H1 (cell line): ENCODE data around the gene TCF7L1. TPM values are rescaled to one million over a fixed set of nuclear protein-coding genes. Genes with fewer than 3 reads are reported as not detected.

Experiments used
- CTCF ChIA-PET: fragments of 300-600 bp; sonication (Branson Sonifier 250); formaldehyde crosslinking; loops from one replicate; lab custom pipeline; 2021; ENCODE audit not compliant: partially characterized antibody; lab: Charles Lee
- POLR2A ChIA-PET: fragments of 300-600 bp; sonication (Branson Sonifier 250); formaldehyde crosslinking; loops from one replicate; lab custom pipeline; 2021; ENCODE audit warnings: inconsistent platforms; ENCODE audit not compliant: partially characterized antibody; lab: Charles Lee
- DNase-seq, 2 experiments: peaks; one replicate each; pipeline versions ENCODE4 v3.0.0 to v3.0.0-alpha.2; 2010 to 2022; ENCODE audit warnings: low spot score in 2 of 2, low read depth in 1 of 2, mixed read lengths in 1 of 2
- FAIRE-seq: peaks from 2 replicates; lab custom pipeline; 2011; peaks lifted over from hg19 to GRCh38; lab: Jason Lieb, UNC
- H2AFZ ChIP-seq: 2 replicates; pipeline ENCODE4 v1.8.1; 2012; ENCODE audit warnings: low read length, inconsistent platforms
- H2AK5ac ChIP-seq: 2 replicates; pipeline ENCODE4 v1.6.1; 2013; ENCODE audit warnings: low read depth, low read length
- H2BK120ac ChIP-seq: replicated peaks from 2 replicates; pipeline ENCODE3; 2013; ENCODE audit warnings: low read depth, low read length, inconsistent platforms
- H2BK12ac ChIP-seq: 2 replicates; pipeline ENCODE4 v1.6.1; 2013; ENCODE audit warnings: low read depth, low read length
- H2BK15ac ChIP-seq: 2 replicates; pipeline ENCODE4 v1.6.1; 2013; ENCODE audit warnings: low read length
- H2BK20ac ChIP-seq: 2 replicates; pipeline ENCODE4 v1.6.1; 2013; ENCODE audit warnings: low read length
- H2BK5ac ChIP-seq: 2 replicates; pipeline ENCODE4 v1.6.1; 2013; ENCODE audit warnings: low read depth, low read length
- H3K14ac ChIP-seq: 2 replicates; pipeline ENCODE4 v1.6.1; 2013; ENCODE audit warnings: inconsistent platforms; ENCODE audit not compliant: insufficient read length
- H3K18ac ChIP-seq: 2 replicates; pipeline ENCODE4 v1.6.1; 2013; ENCODE audit warnings: low read length; ENCODE audit errors: extremely low read depth
- H3K23ac ChIP-seq: 2 replicates; pipeline ENCODE4 v1.6.1; 2013; ENCODE audit warnings: inconsistent platforms; ENCODE audit not compliant: insufficient read length
- H3K23me2 ChIP-seq: 2 replicates; pipeline ENCODE4 v1.6.1; 2013; ENCODE audit warnings: low read depth, low read length
- H3K27ac ChIP-seq: 2 replicates; pipeline ENCODE4 v1.6.1; 2011; ENCODE audit warnings: low read depth, low read length, inconsistent platforms
- H3K27me3 ChIP-seq, 4 experiments: replicated peaks in 1 of 4; 1 replicate in 1 of 4; 2 replicates in 3 of 4; pipeline versions ENCODE4 v1.6.1 to v1.8.1; 2011 to 2013; ENCODE audit warnings: low read length in 3 of 4, mild to moderate bottlenecking in 3 of 4, inconsistent platforms in 2 of 4, mixed read lengths in 2 of 4, moderate library complexity in 1 of 4; ENCODE audit not compliant: control insufficient read depth in 3 of 4, insufficient read depth in 3 of 4; ENCODE audit errors: extremely low read depth in 1 of 4
- H3K36me3 ChIP-seq, 4 experiments: 2 replicates each; pipeline versions ENCODE4 v1.6.1 to v1.8.1; 2011 to 2013; ENCODE audit warnings: mild to moderate bottlenecking in 4 of 4, low read length in 3 of 4, moderate library complexity in 2 of 4, control low read depth in 1 of 4, inconsistent platforms in 1 of 4; ENCODE audit not compliant: insufficient read depth in 4 of 4, control insufficient read depth in 2 of 4
- H3K4ac ChIP-seq: replicated peaks from 2 replicates; pipeline ENCODE3; 2013; ENCODE audit warnings: low read length, low read depth, mixed read lengths, inconsistent platforms; ENCODE audit not compliant: insufficient read length
- H3K4me1 ChIP-seq, 4 experiments: replicated peaks in 1 of 4; 1 replicate in 1 of 4; 2 replicates in 3 of 4; pipeline versions ENCODE4 v1.6.1 to v1.8.1; 2011 to 2013; ENCODE audit warnings: low read length in 3 of 4, inconsistent platforms in 2 of 4, mixed read lengths in 1 of 4; ENCODE audit not compliant: insufficient read depth in 4 of 4, control insufficient read depth in 3 of 4
- H3K4me2 ChIP-seq, 2 experiments: 2 replicates each; pipeline versions ENCODE4 v1.6.1 to v1.8.1; 2011 to 2013; ENCODE audit warnings: low read depth in 2 of 2, low read length in 2 of 2, control low read depth in 1 of 2, inconsistent platforms in 1 of 2, mild to moderate bottlenecking in 1 of 2; ENCODE audit not compliant: insufficient read depth in 1 of 2
- H3K4me3 ChIP-seq, 4 experiments: fragments of 200-600, 300-600 bp in 1 of 4; sonication (generic), shearing (Covaris generic), sonication (Bioruptor Twin) in 1 of 4; 2 replicates each; pipeline versions ENCODE4 v1.5.1 to v1.8.1; 2011 to 2016; ENCODE audit warnings: low read length in 4 of 4, low read depth in 3 of 4, control low read depth in 2 of 4, inconsistent platforms in 2 of 4, mild to moderate bottlenecking in 2 of 4, mixed read lengths in 1 of 4, moderate library complexity in 1 of 4; ENCODE audit not compliant: insufficient read depth in 2 of 4; ENCODE audit errors: extremely low read depth in 1 of 4
- H3K56ac ChIP-seq: replicated peaks from 2 replicates; pipeline ENCODE3; 2013; ENCODE audit warnings: low read depth, mild to moderate bottlenecking, mixed read lengths, low read length, inconsistent platforms; ENCODE audit not compliant: insufficient read length
- H3K79me1 ChIP-seq: 2 replicates; pipeline ENCODE4 v1.6.1; 2013; ENCODE audit warnings: low read depth, low read length, control low read depth
- H3K79me2 ChIP-seq, 2 experiments: 2 replicates each; pipeline versions ENCODE4 v1.6.1 to v1.8.1; 2012 to 2013; ENCODE audit warnings: low read length in 2 of 2, mild to moderate bottlenecking in 2 of 2, inconsistent platforms in 1 of 2; ENCODE audit not compliant: insufficient read depth in 2 of 2, control insufficient read depth in 1 of 2
- H3K9ac ChIP-seq, 4 experiments: replicated peaks in 1 of 4; 1 replicate in 1 of 4; 2 replicates in 3 of 4; pipeline versions ENCODE4 v1.6.1 to v1.8.1; 2011 to 2013; ENCODE audit warnings: low read depth in 3 of 4, low read length in 3 of 4, control low read depth in 2 of 4, mild to moderate bottlenecking in 2 of 4, moderate library complexity in 2 of 4, inconsistent platforms in 1 of 4; ENCODE audit errors: extremely low read depth in 1 of 4
- H3K9me3 ChIP-seq, 2 experiments: 2 replicates each; pipeline versions ENCODE4 v1.6.1 to v1.8.1; 2012 to 2013; ENCODE audit warnings: mild to moderate bottlenecking in 2 of 2, moderate library complexity in 2 of 2, control low read depth in 1 of 2, inconsistent platforms in 1 of 2, low read depth in 1 of 2, low read length in 1 of 2, mixed read lengths in 1 of 2; ENCODE audit not compliant: insufficient read depth in 2 of 2
- H4K20me1 ChIP-seq, 2 experiments: replicated peaks in 1 of 2; 2 replicates each; pipeline versions ENCODE3 to v1.8.1; 2011 to 2013; ENCODE audit warnings: inconsistent platforms in 2 of 2, low read length in 2 of 2, mild to moderate bottlenecking in 1 of 2; ENCODE audit not compliant: insufficient read depth in 2 of 2, control insufficient read depth in 1 of 2
- H4K5ac ChIP-seq: 2 replicates; pipeline ENCODE4 v1.6.1; 2013; ENCODE audit warnings: low read length, low read depth, mixed read lengths, inconsistent platforms; ENCODE audit not compliant: insufficient read length
- H4K8ac ChIP-seq: 2 replicates; pipeline ENCODE4 v1.8.0; 2013; ENCODE audit warnings: mild to moderate bottlenecking, moderate library complexity, low read length, inconsistent platforms; ENCODE audit not compliant: insufficient read depth; ENCODE audit errors: extremely low read depth
- H4K91ac ChIP-seq: replicated peaks from 2 replicates; pipeline ENCODE3; 2013; ENCODE audit warnings: low read length, mixed read lengths, inconsistent platforms; ENCODE audit not compliant: insufficient read length
- ASH2L ChIP-seq: fragments of 200-600, 300-600 bp; sonication (generic); IDR thresholded peaks from one replicate; pipeline ENCODE4 v1.7.1; 2017; ENCODE audit warnings: low read length
- BACH1 ChIP-seq: IDR thresholded peaks from 2 replicates; pipeline ENCODE4 v1.6.1; 2012; ENCODE audit warnings: low read length, improper control_type of control experiment
- NANOG ChIP-seq: IDR thresholded peaks from 2 replicates; pipeline ENCODE4 v1.6.1; 2011; ENCODE audit warnings: low read length, low read depth, mild to moderate bottlenecking, inconsistent platforms; ENCODE audit not compliant: insufficient read depth, poor library complexity, severe bottlenecking
- SRF ChIP-seq: IDR thresholded peaks from 2 replicates; pipeline ENCODE4 v1.6.1; 2011; ENCODE audit warnings: mild to moderate bottlenecking, low read depth, low read length, moderate library complexity
- TAF7 ChIP-seq: optimal IDR thresholded peaks from 2 replicates; pipeline ENCODE3; 2011; ENCODE audit warnings: low read depth, mild to moderate bottlenecking, inconsistent platforms, low read length, moderate library complexity, borderline replicate concordance
- WGBS, 2 experiments: shearing (Covaris generic) in 1 of 2; methylation state at CpG; one replicate each; pipeline versions ENCODE4 v1.1.6 to v1.1.7; 2013 to 2015; ENCODE audit warnings: low lambda C conversion rate in 2 of 2, mixed read lengths in 2 of 2, inconsistent platforms in 1 of 2, low coverage in 1 of 2, missing lambda C conversion rate in 1 of 2; ENCODE audit not compliant: insufficient replicate concordance in 2 of 2, insufficient coverage in 1 of 2, insufficient read length in 1 of 2; ENCODE audit errors: extremely low coverage in 1 of 2, missing lambda C conversion rate in 1 of 2; 5-methylcytosine and 5-hydroxymethylcytosine counted together
- polyA plus RNA-seq, 7 experiments: library from polyadenylated mRNA; depleted of rRNA in 3 of 7; stranded (reverse) in 5 of 7; unstranded in 2 of 7; fragments of >200 nt in 5 of 7; fragments of 200-250 nt in 2 of 7; gene quantifications; 1 replicate in 5 of 7; 2 replicates in 1 of 7; 4 replicates in 1 of 7; pipeline versions ENCODE4 v1.2.1 to v1.2.3, GENCODE V29; 2011 to 2013; ENCODE audit warnings: missing spikeins in 2 of 7, mixed read lengths in 2 of 7
- total RNA-seq: library from RNA; stranded (reverse); fragmentation: NEBNext Ultra II Directional; extraction: Animal tissue kit (Norgen Biotek cat#: 25700); gene quantifications from 2 replicates; pipeline ENCODE4 v1.2.1, GENCODE V29; 2021
- TF ChIP-seq, protein P1 (sequence below): IDR thresholded peaks from 2 replicates; pipeline ENCODE4 v1.6.1; 2012; ENCODE audit warnings: inconsistent platforms
- TF ChIP-seq, protein P2 (sequence below): IDR thresholded peaks from 2 replicates; pipeline ENCODE4 v1.6.1; 2012; ENCODE audit warnings: inconsistent platforms

Gene TCF7L1
- total and polyA plus RNA-seq, 2 of the 8 experiments (the other 6 are each of a cell fraction or from before 2014, with no cell fraction given): 27.5 to 108 TPM

DNA sequence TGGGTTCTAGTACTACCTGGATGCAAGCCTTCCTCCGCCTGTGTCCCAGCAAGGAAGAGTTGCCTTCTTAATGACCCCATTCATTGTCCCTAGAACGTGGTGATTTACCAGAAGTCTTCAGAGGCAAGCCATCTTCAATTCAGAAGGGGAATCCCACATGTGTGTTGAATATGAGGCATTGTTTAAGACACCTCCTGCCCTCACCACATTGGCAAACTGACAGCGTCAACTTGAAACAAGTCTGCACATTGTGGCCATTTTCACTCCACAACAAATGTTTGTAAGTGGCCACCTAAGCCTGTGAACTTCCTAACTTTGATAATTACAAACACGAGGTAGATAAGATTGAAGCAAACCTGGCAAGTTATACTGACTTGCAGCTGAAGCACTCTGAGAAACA is 83.7 kb downstream of the TCF7L1 start:
- no peak overlapping the region for H4K91ac ChIP-seq
- H3K9ac ChIP-seq: no peak overlapping the region
- H2BK15ac ChIP-seq: 0 out of 2 replicates have a peak overlapping the region, but pooled peaks have one; percentile 5
- H3K56ac ChIP-seq: no peak overlapping the region
- H3K79me2 ChIP-seq: peaks cover 6 to 89% of the 10 kb centered on the region in 2 experiments; a peak in 2 of 4 replicates
- H3K14ac ChIP-seq: no peak overlapping the region
- no peak overlapping the region for H3K23ac ChIP-seq
- no peaks in the 10 kb centered on the region for H3K9me3 ChIP-seq
- no peak overlapping the region for H3K4ac ChIP-seq
- H2BK12ac ChIP-seq: no peak overlapping the region; the same call in 1 of the 2 replicates
- peak overlapping the region in 1 of 2 experiments; percentile 35; a peak in 1 of 4 replicates for H3K4me2 ChIP-seq
- CTCF ChIA-PET: interaction anchor here (2.3 to 6.3 kb wide), 3 partner anchors 14 to 28 kb away, joined by 6 to 38 read pairs (median 19); no protein-coding TSS in a partner anchor
- POLR2A ChIA-PET: interaction anchor here (1.5 to 2.7 kb wide), 3 partner anchors 9 to 21 kb away, joined by 6 to 10 read pairs (median 9); no protein-coding TSS in a partner anchor
- H3K23me2 ChIP-seq: no peaks in the 10 kb centered on the region
- peaks cover 21 to 43% (median 27%) of the 10 kb centered on the region in 4 experiments for H3K4me1 ChIP-seq
- no peak overlapping the region for H4K5ac ChIP-seq
- TF ChIP-seq SRF (no peak), TAF7 (no peak), ASH2L (no peak), NANOG (no peak), BACH1 (no peak)
- TF ChIP-seq, protein P1, sequence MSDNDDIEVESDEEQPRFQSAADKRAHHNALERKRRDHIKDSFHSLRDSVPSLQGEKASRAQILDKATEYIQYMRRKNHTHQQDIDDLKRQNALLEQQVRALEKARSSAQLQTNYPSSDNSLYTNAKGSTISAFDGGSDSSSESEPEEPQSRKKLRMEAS: no peak
- TF ChIP-seq, protein P2, sequence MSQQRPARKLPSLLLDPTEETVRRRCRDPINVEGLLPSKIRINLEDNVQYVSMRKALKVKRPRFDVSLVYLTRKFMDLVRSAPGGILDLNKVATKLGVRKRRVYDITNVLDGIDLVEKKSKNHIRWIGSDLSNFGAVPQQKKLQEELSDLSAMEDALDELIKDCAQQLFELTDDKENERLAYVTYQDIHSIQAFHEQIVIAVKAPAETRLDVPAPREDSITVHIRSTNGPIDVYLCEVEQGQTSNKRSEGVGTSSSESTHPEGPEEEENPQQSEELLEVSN: no peak
- TF ChIP-seq, all 59 proteins: peak for 0
- Histone ChIP-seq H3K27me3 (no peaks in the 10 kb centered on the region), H3K27ac (no peak overlapping the region), H2AK5ac (peak overlapping the region; percentile 91), H3K4me3 (no peak overlapping the region), H2BK20ac (no peak overlapping the region; the same call in 1 of the 2 replicates), H3K36me3 (no peaks in the 10 kb centered on the region), H3K79me1 (peaks cover 15% of the 10 kb centered on the region), H4K20me1 (peaks cover 28 to 35% of the 10 kb centered on the region in 2 experiments), H4K8ac (no peak overlapping the region), H2BK5ac (peak overlapping the region; percentile 82), H3K18ac (peak overlapping the region; percentile 0; the same call in 1 of the 2 replicates), H2AFZ (no peak overlapping the region), H2BK120ac (no peak overlapping the region)
- 93% methylated on average over 4 of the region's 4 CpGs; no CpG with 5 or more reads in 1 of the 2 experiments for WGBS, 2 experiments
- no peak for DNase-seq
- peak; percentile 32 for FAIRE-seq
